ENCODE data around the gene SLC2A3.
"Not testable (repeated sequence)": the region's sequence is repeated elsewhere in the genome, so short reads cannot be mapped to it uniquely, and the experiment has no call there.

Gene SLC2A3

GRCh38 chr12:7948589-7949260 lies 12.7 kb upstream of the SLC2A3 start:
- no peak overlapping the region for H3K4me3 ChIP-seq (ENCODE audit: low read depth, low read length)
- in situ Hi-C loops (cut with HindIII; ENCODE audit: low pct_ligation_motif_present, low sequenced_read_pairs) = no loop called here
- no peaks in the 10 kb centered on the region for H3K27me3 ChIP-seq (replicated peaks)
- H3K36me3 ChIP-seq (replicated peaks) = no peaks in the 10 kb centered on the region
- TF ChIP-seq CTCF (IDR thresholded peaks at IDR 0.05; ENCODE audit: low read depth, low read length, missing control alignments) = no peak
- DNase-seq = no peak
- no peak overlapping the region for H3K27ac ChIP-seq

- no peaks in the 10 kb centered on the region for H3K27me3 ChIP-seq (replicated peaks)
- no peak for DNase-seq
- no peak for TF ChIP-seq CTCF (IDR thresholded peaks at IDR 0.05; ENCODE audit: low read depth, low read length, missing control alignments)
- no peak overlapping the region for H3K4me3 ChIP-seq (ENCODE audit: low read depth, low read length)
- H3K27ac ChIP-seq = no peak overlapping the region
- no peaks in the 10 kb centered on the region for H3K36me3 ChIP-seq (replicated peaks)
- in situ Hi-C loops (cut with HindIII; ENCODE audit: low pct_ligation_motif_present, low sequenced_read_pairs) = no loop called here
Measured at GRCh38 chr12:7947011-7947410, 11.0 kb upstream of the SLC2A3 start.

- H3K36me3 ChIP-seq (replicated peaks); H3K4me3 ChIP-seq (ENCODE audit: low read depth, low read length); DNase-seq; H3K27ac ChIP-seq; in situ Hi-C loops (cut with HindIII; ENCODE audit: low pct_ligation_motif_present, low sequenced_read_pairs); H3K27me3 ChIP-seq (replicated peaks): not testable (repeated sequence)
Measured at GRCh38 chr12:7944760-7945159, 8.8 kb upstream of the SLC2A3 start.

GRCh38 chr12:7940906-7941305 lies 4.9 kb upstream of the SLC2A3 start:
- H3K36me3 ChIP-seq (replicated peaks) = no peaks in the 10 kb centered on the region
- H3K27ac ChIP-seq = no peak overlapping the region
- no peak for DNase-seq
- in situ Hi-C loops (cut with HindIII; ENCODE audit: low pct_ligation_motif_present, low sequenced_read_pairs) = no loop called here
- no peaks in the 10 kb centered on the region for H3K27me3 ChIP-seq (replicated peaks)
- no peak overlapping the region for H3K4me3 ChIP-seq (ENCODE audit: low read depth, low read length)
- no peak for TF ChIP-seq CTCF (IDR thresholded peaks at IDR 0.05; ENCODE audit: low read depth, low read length, missing control alignments)

GRCh38 chr12:7937833-7938506 lies 2.0 kb upstream of the SLC2A3 start:
- H3K27ac ChIP-seq = no peak overlapping the region

More at GRCh38 chr12:7937833-7938506, 2.0 kb upstream of the SLC2A3 start:
- H3K27me3 ChIP-seq (replicated peaks) = no peaks in the 10 kb centered on the region
- H3K4me3 ChIP-seq (ENCODE audit: low read depth, low read length) = no peak overlapping the region
- peak; percentile 57 for TF ChIP-seq CTCF (IDR thresholded peaks at IDR 0.05; ENCODE audit: low read depth, low read length, missing control alignments)
- H3K36me3 ChIP-seq (replicated peaks) = peaks cover under 1% of the 10 kb centered on the region
- in situ Hi-C loops (cut with HindIII; ENCODE audit: low pct_ligation_motif_present, low sequenced_read_pairs) = no loop called here
- no peak for DNase-seq
